Jurkat, Clone E6-1 (cell line): ENCODE measurements around the gene CNDP1.

ENCODE experiments used
- DNase-seq: peaks from one replicate; pipeline ENCODE4 v3.0.0-alpha.2; 2011; ENCODE audit warnings: low read depth, low spot score
- H3K4me3 ChIP-seq: 2 replicates; pipeline ENCODE4 v1.5.1; 2011; ENCODE audit warnings: mild to moderate bottlenecking, low read length, control low read depth, moderate library complexity

The CNDP1 gene

GRCh38 chr18:74604774-74605173 lies 70.5 kb downstream of the CNDP1 start:
- DNase-seq: no peak
- no peak overlapping the region for H3K4me3 ChIP-seq

DNA sequence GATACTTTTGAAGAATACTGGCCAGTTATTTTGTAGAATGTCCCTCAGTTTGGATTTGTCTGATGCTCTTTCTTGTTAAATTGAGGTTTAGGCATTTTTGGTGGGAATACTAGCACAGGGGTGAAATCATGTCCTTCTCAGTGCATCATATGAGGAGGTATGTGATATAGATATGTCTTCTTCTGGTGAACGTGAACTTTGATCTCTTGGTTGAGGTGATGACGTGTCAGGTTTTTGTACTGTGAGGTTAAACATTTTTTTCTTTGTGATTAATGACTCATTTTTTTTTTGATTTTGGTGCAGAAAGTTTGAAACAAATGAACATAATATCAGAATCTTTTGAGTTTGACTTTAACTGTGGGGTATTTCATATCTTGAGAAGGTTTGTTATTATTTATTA lies 74.4 kb downstream of the CNDP1 start:
- no peak for DNase-seq
- no peak overlapping the region for H3K4me3 ChIP-seq

DNA sequence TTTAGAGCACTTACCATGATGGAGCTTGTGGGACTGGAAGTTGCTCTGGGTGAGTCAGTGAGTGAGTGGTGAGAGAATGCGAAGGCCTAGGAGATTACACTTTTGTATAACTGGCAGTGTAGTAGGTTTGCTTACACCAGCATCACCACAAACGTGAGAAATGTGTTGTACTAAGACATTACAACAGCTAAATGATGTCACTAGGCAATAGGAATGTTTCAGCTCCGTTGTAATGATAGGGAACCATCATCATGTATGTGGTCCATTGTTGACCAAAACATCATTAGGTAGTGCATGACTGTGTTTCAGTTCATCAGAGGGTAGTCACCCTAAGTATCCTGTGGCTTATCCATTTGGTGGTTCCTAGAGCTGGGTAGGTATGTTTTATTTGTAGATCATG lies 75.2 kb downstream of the CNDP1 start:
- no peak for DNase-seq

GRCh38 chr18:74610051-74610615 lies 75.8 kb downstream of the CNDP1 start:
- DNase-seq: no peak
- no peak overlapping the region for H3K4me3 ChIP-seq

More for the DNA sequence above, 75.2 kb downstream of the CNDP1 start:
- no peak overlapping the region for H3K4me3 ChIP-seq

- no peak overlapping the region for H3K4me3 ChIP-seq
- DNase-seq: no peak
Observed at GRCh38 chr18:74610860-74611259, 76.6 kb downstream of the CNDP1 start.

GRCh38 chr18:74611765-74612164 lies 77.5 kb downstream of the CNDP1 start:
- H3K4me3 ChIP-seq: no peak overlapping the region
- no peak for DNase-seq

GRCh38 chr18:74613381-74613780 lies 79.1 kb downstream of the CNDP1 start:
- H3K4me3 ChIP-seq: no peak overlapping the region
- DNase-seq: no peak

- DNase-seq: no peak
- H3K4me3 ChIP-seq: no peak overlapping the region
Observed at GRCh38 chr18:74616494-74616893, 82.2 kb downstream of the CNDP1 start.

DNA sequence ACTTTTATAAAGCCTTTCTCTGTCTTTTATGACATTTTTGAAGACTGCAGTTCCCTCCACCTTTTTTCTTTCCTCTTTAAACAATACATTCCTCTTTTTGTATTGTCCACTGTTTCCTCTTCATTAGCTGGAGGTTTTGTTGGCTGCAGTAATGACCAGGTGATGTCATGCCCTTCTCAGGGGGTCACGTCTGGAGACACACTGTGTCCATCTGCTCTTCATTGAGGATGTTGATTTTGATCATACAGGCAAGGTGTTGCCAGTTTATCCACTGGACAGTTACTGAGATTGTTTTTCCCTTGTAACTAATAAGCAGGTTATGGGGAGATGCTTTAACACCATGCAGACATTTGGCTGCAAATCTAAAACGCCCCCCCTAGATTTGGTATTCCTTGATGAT lies 83.2 kb downstream of the CNDP1 start:
- DNase-seq: no peak
- no peak overlapping the region for H3K4me3 ChIP-seq

- H3K4me3 ChIP-seq: no peak overlapping the region
- DNase-seq: no peak
Observed at GRCh38 chr18:74622072-74622471, 87.8 kb downstream of the CNDP1 start.

- DNase-seq: peak; percentile 27
- H3K4me3 ChIP-seq: no peak overlapping the region
Observed at GRCh38 chr18:74623047-74623816, 88.9 kb downstream of the CNDP1 start.

GRCh38 chr18:74624466-74624865 lies 90.2 kb downstream of the CNDP1 start:
- DNase-seq: no peak
- no peak overlapping the region for H3K4me3 ChIP-seq

DNA sequence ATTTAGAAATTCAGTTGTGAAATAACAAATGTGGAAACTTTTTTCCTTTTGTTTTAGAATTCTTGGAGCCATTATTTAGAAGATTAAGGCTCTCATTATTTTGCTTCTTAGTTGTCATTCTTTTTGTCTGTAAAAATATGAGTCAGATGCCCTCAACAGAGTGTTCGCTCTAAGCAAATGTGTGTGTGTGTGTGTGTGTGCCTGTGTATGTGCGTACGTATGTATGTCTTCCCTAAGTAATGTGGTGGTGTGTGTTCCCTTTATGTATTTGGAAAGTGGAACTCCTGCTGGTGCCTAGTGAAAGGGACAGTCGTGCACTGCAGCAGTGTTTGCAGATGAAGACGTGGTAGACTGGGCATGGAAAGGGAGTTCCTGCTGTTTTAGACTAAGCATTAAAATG lies 90.9 kb downstream of the CNDP1 start:
- H3K4me3 ChIP-seq: no peak overlapping the region
- DNase-seq: no peak

GRCh38 chr18:74626049-74626874 lies 92.0 kb downstream of the CNDP1 start:
- DNase-seq: no peak
- no peak overlapping the region for H3K4me3 ChIP-seq

DNA sequence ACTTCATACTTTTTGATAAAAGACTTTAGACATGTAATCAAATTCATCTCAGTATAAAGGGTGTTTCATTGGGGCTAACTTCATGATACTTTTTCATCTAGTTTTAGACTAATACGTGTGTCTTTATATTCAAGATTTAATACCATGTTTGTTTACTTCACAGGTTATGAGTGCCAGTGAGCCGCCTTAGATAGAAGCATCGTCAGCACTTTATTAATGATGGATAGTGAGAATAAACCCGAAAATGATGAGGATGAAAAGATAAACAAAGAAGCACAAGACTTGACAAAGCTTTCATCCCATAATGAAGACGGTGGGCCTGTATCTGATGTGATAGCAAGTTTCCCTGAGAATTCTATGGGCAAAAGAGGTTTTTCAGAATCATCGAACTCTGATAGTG lies 96.5 kb downstream of the CNDP1 start:
- H3K4me3 ChIP-seq: peak overlapping the region; percentile 33; the same call in 1 of the 2 replicates
- DNase-seq: no peak

DNA sequence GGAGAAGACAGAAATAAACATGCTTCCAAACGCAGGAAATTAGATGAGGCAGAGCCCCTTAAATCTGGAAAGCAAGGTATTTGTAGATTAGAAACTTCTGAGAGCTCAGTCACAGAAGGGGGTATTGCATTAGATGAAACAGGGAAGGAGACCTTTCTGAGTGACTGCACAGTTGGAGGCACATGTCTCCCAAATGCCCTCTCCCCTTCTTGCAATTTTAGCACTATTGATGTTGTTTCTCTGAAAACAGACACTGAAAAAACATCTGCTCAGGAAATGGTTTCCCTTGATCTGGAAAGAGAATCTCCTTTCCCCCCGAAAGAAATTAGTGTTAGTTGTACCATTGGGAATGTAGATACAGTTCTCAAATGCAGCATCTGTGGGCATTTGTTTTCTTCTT lies 96.9 kb downstream of the CNDP1 start:
- peak overlapping the region; percentile 33 for H3K4me3 ChIP-seq
- DNase-seq: peak; percentile 65

DNA sequence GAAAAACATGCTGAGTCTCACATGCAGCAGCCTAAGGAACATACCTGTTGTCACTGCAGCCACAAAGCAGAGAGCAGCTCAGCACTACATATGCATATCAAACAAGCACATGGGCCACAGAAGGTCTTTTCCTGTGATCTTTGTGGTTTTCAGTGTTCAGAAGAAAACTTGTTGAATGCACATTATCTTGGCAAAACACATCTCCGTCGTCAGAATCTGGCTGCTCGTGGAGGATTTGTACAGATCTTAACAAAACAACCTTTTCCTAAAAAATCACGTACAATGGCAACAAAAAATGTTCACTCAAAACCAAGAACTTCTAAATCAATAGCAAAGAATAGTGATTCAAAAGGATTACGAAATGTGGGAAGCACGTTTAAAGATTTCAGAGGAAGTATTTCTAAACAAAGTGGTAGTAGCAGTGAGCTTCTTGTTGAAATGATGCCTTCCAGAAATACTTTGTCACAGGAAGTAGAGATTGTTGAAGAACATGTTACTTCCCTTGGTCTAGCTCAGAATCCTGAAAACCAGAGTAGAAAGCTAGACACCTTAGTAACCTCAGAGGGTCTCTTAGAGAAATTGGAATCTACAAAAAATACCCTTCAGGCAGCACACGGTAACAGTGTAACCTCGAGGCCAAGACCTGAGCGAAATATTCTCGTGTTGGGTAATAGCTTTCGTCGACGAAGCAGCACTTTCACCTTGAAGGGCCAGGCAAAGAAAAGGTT lies 97.5 kb downstream of the CNDP1 start:
- peak; percentile 92 for DNase-seq
- H3K4me3 ChIP-seq: peak overlapping the region; percentile 33

DNA sequence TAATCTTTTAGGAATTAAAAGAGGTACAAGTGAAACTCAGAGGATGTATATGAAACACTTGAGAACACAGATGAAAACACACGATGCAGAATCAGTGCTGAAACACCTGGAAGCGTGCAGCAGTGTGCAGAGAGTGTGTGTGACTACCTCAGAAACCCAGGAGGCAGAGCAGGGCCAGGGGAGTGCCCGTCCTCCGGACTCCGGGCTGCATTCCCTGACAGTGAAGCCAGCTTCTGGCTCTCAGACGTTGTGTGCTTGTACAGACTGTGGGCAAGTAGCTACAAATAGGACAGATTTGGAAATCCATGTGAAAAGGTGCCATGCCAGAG lies 98.0 kb downstream of the CNDP1 start:
- H3K4me3 ChIP-seq: no peak overlapping the region; the same call in 1 of the 2 replicates
- DNase-seq: no peak

- no peak for DNase-seq
- H3K4me3 ChIP-seq: no peak overlapping the region
Observed at GRCh38 chr18:74632856-74633255, 98.6 kb downstream of the CNDP1 start.
